Heart left ventricle (tissue), 16 donors: ENCODE results near the gene DIDO1. TPM values are rescaled to one million over a fixed set of nuclear protein-coding genes. Genes with fewer than 3 reads are reported as not detected.
A peak's percentile ranks its signal among the peaks of the same experiment; 100 is the strongest.

ENCODE experiments used
- ATAC-seq, 4 donors: fragments of 200-7000 bp; cut with Tn5 transposase; one replicate each; pipeline ENCODE4 v1.9.1; 2020 to 2022; ENCODE audit warnings: moderate library complexity in 4 of 4, mild to moderate bottlenecking in 3 of 4, moderate number of reproducible peaks in 1 of 4
- DNase-seq, 5 donors: peaks; one replicate each; pipeline ENCODE4 v3.0.0-alpha.2; 2020
- H3K27ac ChIP-seq, 12 donors: fragments of 200-600 bp; sonication (generic) in 4 of 12; one replicate each; pipeline versions ENCODE4 v1.5.0 to v1.8.0; 2016 to 2022; ENCODE audit warnings: mild to moderate bottlenecking in 2 of 12
- H3K27me3 ChIP-seq, 9 donors: fragments of 200-600 bp; sonication (generic) in 2 of 9; one replicate each; pipeline versions ENCODE4 v1.5.1 to v1.8.0; 2016 to 2022; ENCODE audit warnings: mild to moderate bottlenecking in 3 of 9
- H3K36me3 ChIP-seq, 9 donors: fragments of 200-600 bp; sonication (generic) in 2 of 9; one replicate each; pipeline versions ENCODE4 v1.5.0 to v1.8.0; 2018 to 2022; ENCODE audit warnings: mild to moderate bottlenecking in 2 of 9
- H3K4me1 ChIP-seq, 12 donors: fragments of 200-600 bp; sonication (generic) in 4 of 12; one replicate each; pipeline versions ENCODE4 v1.5.0 to v1.8.0; 2016 to 2022; ENCODE audit warnings: mild to moderate bottlenecking in 3 of 12
- H3K4me3 ChIP-seq, 12 donors: fragments of 200-600 bp; sonication (generic) in 4 of 12; one replicate each; pipeline versions ENCODE4 v1.5.0 to v1.8.0; 2017 to 2022; ENCODE audit warnings: mild to moderate bottlenecking in 9 of 12, moderate library complexity in 4 of 12
- H3K9me3 ChIP-seq, 12 donors: fragments of 200-600 bp; sonication (generic) in 4 of 12; one replicate each; pipeline versions ENCODE4 v1.5.0 to v1.8.0; 2016 to 2022; ENCODE audit warnings: mild to moderate bottlenecking in 1 of 12
- CTCF ChIP-seq, 12 donors: fragments of 200-600 bp; sonication (generic) in 4 of 12; IDR thresholded peaks; one replicate each; pipeline versions ENCODE4 v1.5.0 to v1.8.0; 2018 to 2022; ENCODE audit warnings: antibody characterized with exemption in 12 of 12, mild to moderate bottlenecking in 5 of 12
- POLR2A ChIP-seq, 2 donors: fragments of 450-650 bp; IDR thresholded peaks; one replicate each; pipeline ENCODE4 v1.6.1; 2017; ENCODE audit warnings: antibody characterized with exemption in 2 of 2, mild to moderate bottlenecking in 2 of 2, moderate library complexity in 2 of 2
- WGBS, 4 donors: extraction: QIAGEN DNeasy Blood & Tissue Kit in 2 of 4; methylation state at CpG; one replicate each; pipeline versions ENCODE4 v1.1.5 to v1.1.7; 2013 to 2018; 5-methylcytosine and 5-hydroxymethylcytosine counted together
- intact Hi-C, 10 donors: fragments of 100-400 bp; cut with DNase I; formaldehyde crosslinking; loops; one replicate each; pipeline versions ENCODE4 v1.11.1 to v1.14.2; 2022
- polyA plus RNA-seq, 2 donors: library from polyadenylated mRNA; stranded (reverse); fragments of 200-250 nt; gene quantifications; one replicate each; pipeline ENCODE4 v1.2.3, GENCODE V29; 2013
- total RNA-seq, 9 donors: library from RNA; depleted of rRNA in 2 of 9; stranded (reverse); fragments of >200 nt in 2 of 9; fragmentation: NEBNext Ultra II Directional in 3 of 9; extraction: Animal tissue kit (Norgen Biotek cat#: 25700) in 3 of 9; gene quantifications; one replicate each; pipeline versions ENCODE4 v1.1.0 to v1.2.4, GENCODE V29; 2016 to 2023
- donor health status: ischemic (EF 13 %, LVEDD 7.1; RV severe dilation, severe dysfunction).
- donor health status: healthy with polysubstance abuse.
- donor health status: DM: no; HTN: yes; CAD: no.
- donor health status: DM: no; HTN: no; CAD: no.
- donor health status: ischemic (EF 25% LVEDD 6.9; RV normal size, moderate dysfunction).
- donor health status: ischemic (EF 25% LVEDD 5.7; RV mildly dilated, moderate dysfunction).
- donor health status: healthy.
- donor health status: DM: yes; HTN: yes; CAD: no.
- donor health status: ischemic (EF 35%, LVEDD 5.7; RV mildly dilated, moderate dysfunction).
- donor health status: nonischemic (EF 11% LVEDD 7.7; RV severe dilation, severe dysfunction).
- donor health status: DM: yes; HTN: yes; CAD: no.
- donor health status: PGD.
- donor health status: ischemic (EF 29% LVEDD 5.4; RV normal size, mild dysfunction).
- donor health status: nonischemic (EF 23%, LVEDD 6.1; RV moderate dilation, normal function).

The DIDO1 gene
- total and polyA plus RNA-seq, 11 donors: 16.5 to 46.2 (median 38.4) TPM

- WGBS, 4 donors: 91 to 94% (median 91%) methylated on average over 23 to 25 of the region's 25 CpGs
- ATAC-seq (no peak), DNase-seq (peak in 1 of 5 donors; percentile 21)
- intact Hi-C loops: no loop called here
- Histone ChIP-seq H3K4me1 (peaks cover 0 to 44% (median 23%) of the 10 kb centered on the region in 12 donors), H3K4me3 (no peak overlapping the region), H3K27ac (peak overlapping the region in 1 of 12 donors; percentile 31), H3K36me3 (peaks cover 0 to 95% (median 82%) of the 10 kb centered on the region in 9 donors), H3K9me3 (peaks cover 0 to 5% (median 0%) of the 10 kb centered on the region in 12 donors), H3K27me3 (no peaks in the 10 kb centered on the region)
- no peak for TF ChIP-seq CTCF (IDR thresholded peaks at IDR 0.05)
- TF ChIP-seq POLR2A (IDR thresholded peaks at IDR 0.05): no peak
These were observed 19.6 kb upstream of the DIDO1 start for GRCh38 chr20:62945771-62946339.

GRCh38 chr20:62944746-62945145 lies 18.4 kb upstream of the DIDO1 start:
- TF ChIP-seq CTCF (IDR thresholded peaks at IDR 0.05): no peak
- TF ChIP-seq POLR2A (IDR thresholded peaks at IDR 0.05): no peak
- 91 to 94% (median 93%) methylated on average over 10 of the region's 10 CpGs for WGBS, 4 donors
- ATAC-seq (no peak), DNase-seq (peak in 1 of 5 donors; percentile 13)
- peaks cover 0 to 5% (median 0%) of the 10 kb centered on the region in 12 donors for H3K9me3 ChIP-seq
- H3K27me3 ChIP-seq: no peaks in the 10 kb centered on the region
- H3K36me3 ChIP-seq: peaks cover 0 to 87% (median 73%) of the 10 kb centered on the region in 9 donors
- no peak overlapping the region for H3K4me3 ChIP-seq
- H3K4me1 ChIP-seq: peaks cover 1 to 55% (median 29%) of the 10 kb centered on the region in 12 donors
- intact Hi-C loops: loop anchor here in 1 of 10 donors (5.0 kb wide), 1 partner anchor 42 kb away; no protein-coding TSS in a partner anchor
- H3K27ac ChIP-seq: peak overlapping the region in 1 of 12 donors; percentile 22

- H3K9me3 ChIP-seq: peaks cover 0 to 1% (median 0%) of the 10 kb centered on the region in 12 donors
- peaks cover 0 to 84% (median 70%) of the 10 kb centered on the region in 9 donors for H3K36me3 ChIP-seq
- H3K27me3 ChIP-seq: no peaks in the 10 kb centered on the region
- ATAC-seq (no peak), DNase-seq (peak in 1 of 5 donors; percentile 6)
- H3K4me1 ChIP-seq: peaks cover 5 to 60% (median 35%) of the 10 kb centered on the region in 12 donors
- WGBS, 4 donors: 81 to 87% (median 86%) methylated on average over 8 of the region's 8 CpGs
- H3K4me3 ChIP-seq: no peak overlapping the region
- TF ChIP-seq CTCF (IDR thresholded peaks at IDR 0.05): no peak
- no peak for TF ChIP-seq POLR2A (IDR thresholded peaks at IDR 0.05)
- intact Hi-C loops: loop anchor here in 1 of 10 donors (5.0 kb wide), 1 partner anchor 42 kb away; no protein-coding TSS in a partner anchor
- peak overlapping the region in 1 of 12 donors; percentile 22 for H3K27ac ChIP-seq
These were observed 17.9 kb upstream of the DIDO1 start for GRCh38 chr20:62944184-62944583.

GRCh38 chr20:62943396-62943795 lies 17.1 kb upstream of the DIDO1 start:
- H3K36me3 ChIP-seq: peaks cover 0 to 76% (median 62%) of the 10 kb centered on the region in 9 donors
- 83 to 91% (median 87%) methylated on average over 14 of the region's 14 CpGs for WGBS, 4 donors

More at GRCh38 chr20:62943396-62943795, 17.1 kb upstream of the DIDO1 start:
- no peaks in the 10 kb centered on the region for H3K27me3 ChIP-seq
- no peak overlapping the region for H3K4me3 ChIP-seq
- TF ChIP-seq POLR2A (IDR thresholded peaks at IDR 0.05): no peak
- TF ChIP-seq CTCF (IDR thresholded peaks at IDR 0.05): no peak
- ATAC-seq (no peak), DNase-seq (peak in 1 of 5 donors; percentile 20)
- H3K4me1 ChIP-seq: peaks cover 5 to 67% (median 39%) of the 10 kb centered on the region in 12 donors
- H3K9me3 ChIP-seq: no peaks in the 10 kb centered on the region
- H3K27ac ChIP-seq: no peak overlapping the region
- intact Hi-C loops: loop anchor here in 1 of 10 donors (5.0 kb wide), 1 partner anchor 41 kb away; no protein-coding TSS in a partner anchor
